Fibroblast of peridontal ligament (primary cell): ENCODE results near the gene LCE1C.

Experiments used
- DNase-seq: peaks from one replicate; pipeline ENCODE4 v3.0.0-alpha.2; 2010; ENCODE audit errors: extremely low read depth

LCE1C gene

GRCh38 chr1:152806576-152806975, at the start of gene LCE1C:
TSS of gene LCE1C (minus strand) at chr1:152806651. CDS start at chr1:152805478, 1,173 bp downstream.
- DNase-seq, result no peak

GRCh38 chr1:152855661-152856060, 49.2 kb upstream of the LCE1C start:
- peak; percentile 16 for DNase-seq

DNA sequence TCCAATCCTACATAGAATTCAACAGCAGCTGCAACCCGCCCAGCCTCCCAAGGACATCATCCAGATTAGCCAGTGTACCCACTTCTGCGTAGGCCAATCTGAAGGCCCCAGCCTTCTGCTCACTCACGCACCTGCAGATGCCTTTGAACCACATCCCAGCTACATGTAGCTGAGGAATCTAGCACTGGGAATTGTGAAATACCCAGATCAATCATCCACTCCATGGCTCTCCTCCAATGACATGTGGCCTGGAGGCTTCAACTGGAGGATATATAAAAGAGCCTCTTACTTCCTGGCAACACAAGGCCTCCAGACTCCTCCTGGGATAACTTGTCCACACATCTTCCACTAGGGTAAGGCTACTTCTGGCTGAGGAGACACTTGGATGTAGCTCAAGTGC, 36.1 kb upstream of the LCE1C start, which contains the start of gene LCE6A:
LCE6A (plus strand) TSS at position 301 of the 400 bp plus-strand sequence. CDS start 665 bp downstream, outside the sequence.
- no peak for DNase-seq

DNA sequence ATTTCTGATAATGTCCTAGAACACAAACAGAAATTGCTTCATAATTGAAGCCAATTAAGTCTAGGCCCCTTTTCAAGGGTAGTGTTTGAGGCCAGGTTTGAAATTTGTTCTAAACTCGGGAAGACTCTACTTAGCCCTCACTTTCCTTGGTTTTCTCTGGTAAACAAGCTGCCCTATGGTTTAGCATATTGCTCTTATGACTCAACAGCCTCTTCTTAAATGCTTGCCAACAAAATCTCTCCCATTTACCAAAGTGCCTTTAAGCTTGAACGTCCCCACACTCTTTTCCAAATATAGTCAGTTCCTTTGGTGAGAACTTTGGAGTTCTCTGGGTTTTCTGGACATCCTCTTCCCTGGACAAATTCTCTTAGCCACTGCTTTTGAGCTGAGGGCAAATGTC, 30.4 kb upstream of the LCE1C start:
- peak; percentile 41 for DNase-seq

DNA sequence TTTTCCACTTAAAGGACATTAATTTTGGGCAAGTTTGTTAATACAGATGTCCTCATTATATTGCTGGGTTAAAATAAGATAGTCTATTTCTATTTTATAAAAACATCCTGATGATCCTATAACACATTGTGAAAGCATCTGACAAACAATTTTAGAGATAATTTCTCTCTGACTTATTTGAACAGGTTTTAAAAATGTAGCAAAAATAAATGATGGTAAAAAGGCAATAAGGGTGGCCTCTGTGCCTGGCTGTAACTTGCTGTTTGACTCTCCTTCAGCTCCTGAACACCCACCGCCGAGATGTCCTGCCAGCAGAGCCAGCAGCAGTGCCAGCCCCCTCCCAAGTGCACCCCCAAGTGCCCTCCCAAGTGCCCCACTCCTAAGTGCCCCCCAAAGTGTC, 20.7 kb upstream of the LCE1C start, which contains the start of gene LCE1A:
LCE1A (plus strand) TSS at position 301 of the 400 bp plus-strand sequence; CDS start at position 301, 0 bp downstream.
- DNase-seq, result no peak

DNA sequence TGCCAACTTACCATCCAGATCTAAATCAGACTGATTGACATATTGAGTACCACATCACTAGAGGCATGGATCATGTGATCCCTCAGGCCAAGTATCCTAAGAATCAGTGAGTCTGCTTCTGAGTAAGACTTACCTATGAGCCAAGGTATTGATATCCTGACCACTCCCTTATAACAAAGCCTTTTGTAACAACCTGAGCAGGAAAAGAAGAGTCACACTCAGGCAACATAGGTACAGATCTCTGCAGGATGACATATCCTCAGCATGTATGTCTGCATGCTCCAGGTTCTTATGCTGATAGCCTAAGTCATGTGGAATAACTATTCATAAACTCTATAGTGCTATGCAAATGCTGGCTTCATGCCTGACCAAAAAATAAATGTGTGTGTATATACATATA, 18.5 kb upstream of the LCE1C start:
- DNase-seq, result no peak

- DNase-seq, result no peak
These were observed 16.8 kb upstream of the LCE1C start for GRCh38 chr1:152823294-152823693.

- DNase-seq, result no peak
These were observed 10.9 kb upstream of the LCE1C start for GRCh38 chr1:152817309-152817708.

DNA sequence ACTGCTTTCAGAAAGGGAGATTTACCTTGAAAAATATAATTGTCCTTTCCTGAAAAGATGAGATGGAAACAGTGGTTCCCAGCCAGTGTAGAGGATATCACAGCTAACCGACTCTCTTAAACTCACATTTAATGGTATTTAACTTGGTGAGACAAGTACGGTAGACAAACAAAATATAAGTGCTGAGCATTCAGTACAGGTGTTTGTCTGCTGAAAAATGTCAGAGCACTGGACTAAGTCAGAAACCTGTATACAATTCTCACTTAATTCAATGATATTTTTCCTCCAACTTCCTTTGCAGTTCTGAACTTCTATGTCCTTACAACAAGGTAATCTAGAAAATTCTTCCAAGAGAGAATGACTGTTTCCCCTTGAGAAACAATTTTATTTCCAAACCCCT, 5.2 kb upstream of the LCE1C start, which contains the start of gene LCE1B:
LCE1B (plus strand) TSS at position 301 of the 400 bp plus-strand sequence. CDS start 476 bp downstream, outside the sequence.
- no peak for DNase-seq

DNA sequence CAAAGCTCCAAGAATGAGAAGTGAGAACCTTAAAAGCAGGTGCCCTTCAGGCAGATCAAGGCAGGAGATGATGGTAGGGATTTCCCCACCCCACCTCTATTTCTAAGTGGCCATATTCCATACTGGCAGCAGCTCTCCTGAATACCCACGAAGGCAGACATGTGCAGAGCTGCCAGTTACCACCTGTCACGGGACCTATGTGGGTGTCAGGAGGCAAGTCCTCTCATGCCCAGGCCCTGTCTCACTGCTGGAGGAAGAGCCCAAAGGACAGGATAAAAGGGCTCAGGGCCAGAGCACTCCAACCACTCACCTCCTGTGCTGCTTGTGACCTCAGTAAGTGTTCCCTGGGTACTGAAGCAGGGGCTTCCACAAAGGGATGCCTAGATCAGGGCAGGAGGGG, 4.6 kb upstream of the LCE1C start:
- DNase-seq, result no peak

GRCh38 chr1:152801333-152801732, 5.1 kb downstream of the LCE1C start:
- DNase-seq, result no peak

GRCh38 chr1:152796421-152796820, 10.0 kb downstream of the LCE1C start, which contains the start of gene LCE1D:
TSS of gene LCE1D (plus strand) at chr1:152796721. CDS start at chr1:152797795, 1,074 bp downstream.
- no peak for DNase-seq

DNA sequence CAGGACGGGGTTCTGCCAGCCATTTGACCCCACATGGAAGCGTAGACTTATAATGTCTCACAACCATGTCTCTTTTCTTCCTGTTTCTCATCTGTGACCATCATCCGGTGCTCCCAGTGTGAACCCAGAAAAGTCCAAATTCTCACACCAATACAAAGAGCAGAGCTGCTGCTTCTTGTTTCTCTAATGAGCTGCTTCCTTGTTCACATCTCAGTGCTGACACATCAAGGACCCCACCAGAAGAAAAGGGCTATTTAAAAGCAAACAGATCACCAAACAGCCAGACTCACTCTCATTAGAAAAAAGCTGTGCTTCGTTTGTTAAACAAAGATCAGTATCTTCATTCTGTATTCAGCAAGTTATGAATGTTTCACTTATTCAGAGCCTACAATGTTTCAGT, 10.8 kb downstream of the LCE1C start:
- no peak for DNase-seq

GRCh38 chr1:152786077-152786476, 20.4 kb downstream of the LCE1C start, which contains the start of gene LCE1E:
TSS of gene LCE1E (plus strand) at chr1:152786257. CDS start at chr1:152787300, 1,043 bp downstream.
- DNase-seq, result no peak

GRCh38 chr1:152783095-152783494, 23.4 kb downstream of the LCE1C start:
- DNase-seq, result no peak

- DNase-seq, result no peak
These were observed 28.8 kb downstream of the LCE1C start for GRCh38 chr1:152777510-152778137.

DNA sequence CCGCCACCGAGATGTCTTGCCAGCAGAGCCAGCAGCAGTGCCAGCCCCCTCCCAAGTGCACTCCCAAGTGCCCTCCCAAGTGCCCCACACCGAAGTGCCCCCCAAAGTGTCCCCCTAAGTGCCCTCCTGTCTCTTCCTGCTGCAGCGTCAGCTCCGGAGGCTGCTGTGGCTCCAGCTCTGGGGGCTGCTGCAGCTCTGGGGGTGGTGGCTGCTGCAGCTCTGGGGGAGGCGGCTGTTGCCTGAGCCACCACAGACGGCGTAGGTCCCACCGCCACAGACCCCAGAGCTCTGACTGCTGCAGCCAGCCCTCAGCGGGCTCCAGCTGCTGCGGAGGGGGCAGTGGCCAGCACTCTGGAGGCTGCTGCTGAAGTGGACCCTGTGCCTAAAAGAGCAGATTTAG, 30.1 kb downstream of the LCE1C start:
- no peak for DNase-seq

GRCh38 chr1:152774875-152775274, 31.6 kb downstream of the LCE1C start, which contains the start of gene LCE1F:
TSS of gene LCE1F (plus strand) at chr1:152775140. CDS start at chr1:152776372, 1,232 bp downstream.
- no peak for DNase-seq

GRCh38 chr1:152770411-152770810, 36.0 kb downstream of the LCE1C start:
- DNase-seq, result no peak

- peak; percentile 65 for DNase-seq
These were observed 37.5 kb downstream of the LCE1C start for GRCh38 chr1:152768847-152769533.

DNA sequence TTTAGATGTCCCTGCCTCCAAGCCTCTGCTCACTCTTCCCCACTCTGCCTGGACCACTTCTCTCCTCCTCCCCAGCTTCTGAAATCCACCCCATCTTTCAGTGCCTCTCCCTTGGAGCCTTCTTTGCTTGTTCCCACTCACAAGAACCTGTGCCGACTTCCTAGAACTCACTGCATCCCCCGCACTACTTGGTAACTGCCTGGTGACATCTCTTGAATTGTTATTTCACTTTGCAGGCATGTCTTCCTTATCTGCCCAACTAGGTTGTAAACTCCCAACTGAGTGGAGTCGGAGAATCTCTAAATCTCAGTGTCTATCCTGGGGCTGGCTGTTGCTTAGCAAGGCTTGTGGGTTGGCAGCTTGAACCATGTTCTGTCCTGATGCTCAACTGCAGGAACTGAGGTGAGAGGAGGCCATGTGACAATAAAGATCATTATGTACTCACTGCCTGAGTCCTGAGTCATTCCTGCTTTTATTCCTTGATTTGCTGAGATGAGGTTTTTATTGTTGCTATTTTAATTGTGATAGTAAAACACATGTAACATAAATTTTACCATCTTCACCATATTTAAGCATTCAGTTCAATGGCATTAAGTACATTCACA, 44.7 kb downstream of the LCE1C start:
- DNase-seq, result no peak

DNA sequence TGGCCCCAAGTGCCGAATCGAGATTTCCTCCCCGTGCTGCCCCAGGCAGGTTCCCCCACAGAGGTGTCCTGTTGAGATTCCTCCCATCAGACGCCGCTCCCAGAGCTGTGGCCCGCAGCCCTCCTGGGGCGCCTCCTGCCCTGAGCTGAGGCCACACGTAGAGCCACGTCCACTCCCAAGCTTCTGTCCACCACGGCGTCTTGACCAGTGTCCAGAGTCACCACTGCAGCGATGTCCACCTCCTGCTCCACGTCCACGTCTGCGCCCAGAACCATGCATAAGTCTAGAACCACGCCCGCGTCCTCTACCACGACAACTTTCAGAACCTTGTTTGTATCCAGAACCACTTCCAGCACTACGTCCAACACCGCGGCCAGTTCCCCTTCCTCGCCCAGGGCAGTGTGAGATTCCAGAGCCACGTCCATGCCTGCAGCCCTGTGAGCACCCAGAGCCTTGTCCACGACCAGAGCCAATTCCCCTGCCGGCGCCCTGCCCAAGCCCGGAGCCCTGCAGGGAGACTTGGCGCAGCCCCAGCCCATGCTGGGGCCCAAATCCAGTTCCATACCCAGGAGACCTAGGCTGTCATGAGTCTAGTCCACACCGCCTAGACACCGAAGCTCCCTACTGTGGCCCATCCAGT, 45.8 kb downstream of the LCE1C start:
- no peak for DNase-seq
